Upper lobe of right lung (tissue), 1 donor: Measurements from ENCODE around the gene NSD1. TPM values are rescaled to one million over a fixed set of nuclear protein-coding genes. Genes with fewer than 3 reads are reported as not detected.
"Not testable (repeated sequence)": the region's sequence is repeated elsewhere in the genome, so short reads cannot be mapped to it uniquely, and the experiment has no call there.

Source experiments
- ATAC-seq: fragments of 200-7000 bp; cut with Tn5 transposase; one replicate; pipeline ENCODE4 v1.9.1; 2020; ENCODE audit warnings: mild to moderate bottlenecking, moderate library complexity
- DNase-seq: peaks from one replicate; pipeline ENCODE4 v3.0.0-alpha.2; 2020
- H3K27ac ChIP-seq: fragments of 200-600 bp; one replicate; pipeline ENCODE4 v1.8.0; 2022
- H3K27me3 ChIP-seq: fragments of 200-600 bp; one replicate; pipeline ENCODE4 v1.8.0; 2022; ENCODE audit warnings: mild to moderate bottlenecking
- H3K36me3 ChIP-seq: fragments of 200-600 bp; one replicate; pipeline ENCODE4 v1.8.0; 2022
- H3K4me1 ChIP-seq: fragments of 200-600 bp; one replicate; pipeline ENCODE4 v1.8.0; 2022
- H3K4me3 ChIP-seq: fragments of 200-600 bp; one replicate; pipeline ENCODE4 v1.8.0; 2022; ENCODE audit warnings: mild to moderate bottlenecking
- H3K9me3 ChIP-seq: fragments of 200-600 bp; one replicate; pipeline ENCODE4 v1.8.0; 2022
- intact Hi-C: fragments of 100-400 bp; cut with DNase I; formaldehyde crosslinking; loops from one replicate; pipeline ENCODE4 v1.11.0; 2022
- total RNA-seq: library from RNA; stranded (reverse); fragmentation: NEBNext Ultra II Directional; extraction: Animal tissue kit (Norgen Biotek cat#: 25700); gene quantifications from one replicate; pipeline ENCODE4 v1.2.1, GENCODE V29; 2021
- TF ChIP-seq, protein P1 (sequence below): fragments of 200-600 bp; IDR thresholded peaks from one replicate; pipeline ENCODE4 v1.8.0; 2022; ENCODE audit warnings: antibody characterized with exemption
- donor health status: DM: no; HTN: yes; CAD: no; lungs with severe emphysema.

The NSD1 gene
- total RNA-seq, 1 donor from 2014 or later = 67.7 TPM

DNA sequence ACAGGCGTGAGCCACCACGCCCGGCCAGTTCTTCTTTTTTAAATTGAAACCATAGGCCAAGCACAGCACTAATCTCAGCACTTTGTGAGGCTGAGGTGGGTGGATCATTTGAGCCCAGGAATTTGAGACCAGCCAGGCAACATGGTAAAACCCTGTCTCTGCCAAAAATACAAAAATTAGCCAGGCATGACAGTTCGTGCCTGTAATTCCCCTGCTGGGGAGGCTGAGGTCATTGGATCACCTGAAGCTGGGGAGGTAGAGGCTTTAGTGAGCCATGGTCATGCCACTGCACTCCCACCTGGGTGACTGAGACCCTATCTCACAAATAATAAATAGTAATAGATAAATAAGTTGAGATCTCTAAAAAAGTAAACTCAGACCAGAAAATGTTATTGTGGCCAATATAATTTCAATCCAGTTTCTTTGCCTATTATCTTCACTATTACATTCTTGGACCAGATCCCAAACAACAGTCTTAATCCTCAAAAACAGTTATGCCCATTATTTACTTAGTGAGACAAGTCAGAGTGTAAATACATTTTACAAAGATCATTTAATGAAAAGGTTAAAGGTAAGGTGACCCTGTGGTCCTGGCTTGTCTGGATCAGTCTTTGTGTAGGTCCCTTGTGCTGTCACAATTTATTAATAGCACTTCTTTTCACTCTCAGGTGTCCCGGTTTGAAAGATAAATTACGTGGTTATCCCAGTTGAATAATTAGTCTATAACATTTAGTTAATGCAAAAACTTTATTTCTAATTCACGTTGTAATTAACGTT, 116.4 kb downstream of the NSD1 start:
- intact Hi-C loops = no loop called here
- H3K4me3 ChIP-seq = no peak overlapping the region

DNA sequence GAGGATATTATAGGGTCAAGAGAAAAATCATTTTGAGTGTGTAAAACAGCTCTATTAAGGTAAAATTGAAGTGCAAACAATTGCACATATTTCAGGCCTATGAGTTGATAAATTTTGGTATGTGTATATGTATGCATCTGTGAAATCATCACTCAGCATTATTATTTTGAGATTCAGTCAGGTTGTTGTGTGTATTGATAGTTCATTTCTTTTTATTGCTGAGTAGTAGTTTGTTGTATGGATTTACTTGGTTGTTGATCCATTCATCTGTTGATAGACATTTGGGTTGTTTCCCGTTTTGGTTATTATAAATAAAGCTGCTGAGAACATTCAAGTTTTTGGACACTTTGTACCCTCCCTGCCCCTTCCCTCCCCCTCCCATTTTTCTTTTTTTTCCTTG, 119.7 kb downstream of the NSD1 start:
- TF ChIP-seq, protein P1, sequence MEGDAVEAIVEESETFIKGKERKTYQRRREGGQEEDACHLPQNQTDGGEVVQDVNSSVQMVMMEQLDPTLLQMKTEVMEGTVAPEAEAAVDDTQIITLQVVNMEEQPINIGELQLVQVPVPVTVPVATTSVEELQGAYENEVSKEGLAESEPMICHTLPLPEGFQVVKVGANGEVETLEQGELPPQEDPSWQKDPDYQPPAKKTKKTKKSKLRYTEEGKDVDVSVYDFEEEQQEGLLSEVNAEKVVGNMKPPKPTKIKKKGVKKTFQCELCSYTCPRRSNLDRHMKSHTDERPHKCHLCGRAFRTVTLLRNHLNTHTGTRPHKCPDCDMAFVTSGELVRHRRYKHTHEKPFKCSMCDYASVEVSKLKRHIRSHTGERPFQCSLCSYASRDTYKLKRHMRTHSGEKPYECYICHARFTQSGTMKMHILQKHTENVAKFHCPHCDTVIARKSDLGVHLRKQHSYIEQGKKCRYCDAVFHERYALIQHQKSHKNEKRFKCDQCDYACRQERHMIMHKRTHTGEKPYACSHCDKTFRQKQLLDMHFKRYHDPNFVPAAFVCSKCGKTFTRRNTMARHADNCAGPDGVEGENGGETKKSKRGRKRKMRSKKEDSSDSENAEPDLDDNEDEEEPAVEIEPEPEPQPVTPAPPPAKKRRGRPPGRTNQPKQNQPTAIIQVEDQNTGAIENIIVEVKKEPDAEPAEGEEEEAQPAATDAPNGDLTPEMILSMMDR = no peak
- peaks cover 92% of the 10 kb centered on the region for H3K36me3 ChIP-seq

More for the DNA sequence above, 116.4 kb downstream of the NSD1 start:
- TF ChIP-seq, protein P1 = no peak
- H3K27me3 ChIP-seq = no peaks in the 10 kb centered on the region
- H3K9me3 ChIP-seq = no peaks in the 10 kb centered on the region
- DNase-seq = no peak
- no peak for ATAC-seq
- no peak overlapping the region for H3K27ac ChIP-seq
- H3K4me1 ChIP-seq = no peaks in the 10 kb centered on the region
- H3K36me3 ChIP-seq = peaks cover 94% of the 10 kb centered on the region

DNA sequence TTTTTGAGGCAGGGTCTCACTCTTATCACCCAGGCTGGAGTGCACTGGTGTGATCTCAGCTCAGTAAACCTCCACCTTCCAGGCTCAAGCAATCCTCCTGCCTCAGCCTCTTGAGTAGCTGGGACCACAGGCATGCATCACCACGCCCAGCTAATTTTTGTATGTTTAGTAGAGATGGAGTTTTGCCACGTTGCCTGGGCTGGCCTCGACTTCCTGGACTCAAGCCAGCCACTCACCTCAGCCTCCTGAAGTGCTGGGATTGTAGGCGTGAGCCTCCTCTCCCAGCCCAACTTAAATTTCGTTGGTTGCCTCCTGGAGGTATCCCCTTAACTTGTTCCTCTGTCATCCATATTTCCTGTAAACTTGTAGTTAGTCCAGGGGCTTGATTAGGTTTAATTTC, 122.7 kb downstream of the NSD1 start:
- Histone ChIP-seq H3K4me3 (no peak overlapping the region), H3K9me3 (no peaks in the 10 kb centered on the region), H3K27ac (no peak overlapping the region), H3K36me3 (peaks cover 95% of the 10 kb centered on the region), H3K27me3 (no peaks in the 10 kb centered on the region), H3K4me1 (no peaks in the 10 kb centered on the region)
- intact Hi-C loops = no loop called here
- peak; percentile 72 for ATAC-seq
- TF ChIP-seq, protein P1 = no peak
- peak; percentile 69 for DNase-seq

More for the DNA sequence above, 119.7 kb downstream of the NSD1 start:
- H3K4me1 ChIP-seq = no peaks in the 10 kb centered on the region
- no peak overlapping the region for H3K27ac ChIP-seq
- H3K9me3 ChIP-seq = no peaks in the 10 kb centered on the region
- DNase-seq (no peak), ATAC-seq (no peak)
- no peak overlapping the region for H3K4me3 ChIP-seq
- intact Hi-C loops = no loop called here
- no peaks in the 10 kb centered on the region for H3K27me3 ChIP-seq

DNA sequence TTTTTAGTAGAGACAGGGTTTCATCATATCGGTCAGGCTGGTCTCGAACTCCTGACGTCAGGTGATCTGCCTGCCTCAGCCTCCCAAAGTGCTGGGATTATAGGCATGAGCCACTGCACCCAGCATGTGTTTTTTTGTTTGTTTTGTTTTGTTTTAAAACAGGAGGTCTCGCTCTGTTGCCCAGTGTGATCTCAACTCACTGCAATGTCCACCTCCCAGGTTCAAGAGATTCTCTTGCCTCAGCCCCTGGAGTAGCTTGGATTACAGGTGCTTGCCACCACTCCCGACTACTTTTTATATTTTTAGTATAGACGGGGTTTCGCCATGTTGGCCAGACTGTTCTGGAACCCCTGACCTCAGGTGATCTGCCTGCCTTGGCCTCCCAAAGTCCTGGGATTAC, 125.1 kb downstream of the NSD1 start:
- H3K27ac ChIP-seq, H3K9me3 ChIP-seq, DNase-seq, ATAC-seq, H3K27me3 ChIP-seq, intact Hi-C loops, H3K4me3 ChIP-seq, H3K4me1 ChIP-seq: not testable (repeated sequence)
- peaks cover 95% of the 10 kb centered on the region for H3K36me3 ChIP-seq

DNA sequence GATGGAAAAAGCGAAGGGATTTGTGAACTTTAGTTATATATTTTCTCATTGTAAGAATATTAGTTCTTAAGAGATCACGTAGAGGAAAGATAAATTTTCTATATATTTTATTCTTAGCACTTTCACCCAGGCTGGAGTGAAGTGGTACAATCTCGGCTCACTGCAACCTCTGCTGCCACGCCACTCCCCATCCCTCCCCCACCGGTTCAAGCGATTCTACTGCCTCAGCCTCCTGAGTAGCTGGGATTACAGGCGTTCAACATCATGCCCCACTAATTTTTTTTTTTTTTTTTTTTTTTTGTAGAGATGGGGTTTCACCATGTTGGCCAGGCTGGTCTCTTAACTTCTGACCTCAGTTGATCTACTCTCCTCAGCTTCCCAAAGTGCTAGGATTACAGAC, 127.4 kb downstream of the NSD1 start:
- ATAC-seq = no peak
- DNase-seq = no peak
- Histone ChIP-seq H3K4me3 (no peak overlapping the region), H3K9me3 (no peaks in the 10 kb centered on the region), H3K4me1 (peaks cover 5% of the 10 kb centered on the region), H3K27ac (no peak overlapping the region), H3K27me3 (no peaks in the 10 kb centered on the region), H3K36me3 (peaks cover 83% of the 10 kb centered on the region)
- intact Hi-C loops = no loop called here
- TF ChIP-seq, protein P1 = no peak

DNA sequence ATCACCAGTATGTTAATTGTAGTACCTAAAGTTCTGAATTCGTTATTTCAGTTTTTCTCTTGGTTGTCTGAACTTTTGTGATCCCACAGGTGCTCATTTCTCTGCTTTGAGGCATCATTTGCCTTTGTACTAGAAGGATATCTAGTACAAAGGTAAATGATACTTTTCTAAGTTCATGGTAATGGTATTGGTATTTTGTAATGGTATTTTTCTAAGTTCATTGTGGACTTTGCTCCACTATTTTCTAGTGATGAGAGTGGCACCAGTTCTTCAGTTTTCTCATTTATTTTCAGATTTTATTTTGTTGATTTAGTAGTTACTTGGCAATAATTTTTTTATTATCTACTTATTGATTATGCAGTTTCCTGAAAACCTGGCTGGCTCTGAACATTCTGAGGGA, 127.9 kb downstream of the NSD1 start:
- intact Hi-C loops = no loop called here
- TF ChIP-seq, protein P1 = no peak
- Histone ChIP-seq H3K9me3 (no peaks in the 10 kb centered on the region), H3K27me3 (no peaks in the 10 kb centered on the region), H3K4me3 (no peak overlapping the region), H3K36me3 (peaks cover 88% of the 10 kb centered on the region), H3K4me1 (peaks cover 5% of the 10 kb centered on the region), H3K27ac (no peak overlapping the region)
- ATAC-seq (no peak), DNase-seq (no peak)
